ENCODE results near the gene PCDHA6.

GRCh38 chr5:140801494-140801841, 26.3 kb upstream of the PCDHA6 start:
- TF ChIP-seq CTCF (IDR thresholded peaks at IDR 0.05; ENCODE audit: poor library complexity) (no peak), EZH2 (IDR thresholded peaks at IDR 0.05; ENCODE audit: borderline replicate concordance) (no peak), EZH2phosphoT487 (IDR thresholded peaks at IDR 0.05; ENCODE audit: low read depth, severe bottlenecking, unreplicated experiment) (no peak)

Data from hepatocyte (in vitro differentiated cells).